HG03159 (cell line): ENCODE data around the gene PFKFB3.
"Not testable (repeated sequence)": the region's sequence is repeated elsewhere in the genome, so short reads cannot be mapped to it uniquely, and the experiment has no call there.

Experiments used
- ATAC-seq: cut with Tn5 transposase; IDR thresholded peaks from one replicate; pipeline ENCODE4 v1.9.1; 2021; ENCODE audit warnings: mild to moderate bottlenecking, moderate library complexity; ENCODE audit not compliant: unreplicated experiment

The PFKFB3 gene

DNA sequence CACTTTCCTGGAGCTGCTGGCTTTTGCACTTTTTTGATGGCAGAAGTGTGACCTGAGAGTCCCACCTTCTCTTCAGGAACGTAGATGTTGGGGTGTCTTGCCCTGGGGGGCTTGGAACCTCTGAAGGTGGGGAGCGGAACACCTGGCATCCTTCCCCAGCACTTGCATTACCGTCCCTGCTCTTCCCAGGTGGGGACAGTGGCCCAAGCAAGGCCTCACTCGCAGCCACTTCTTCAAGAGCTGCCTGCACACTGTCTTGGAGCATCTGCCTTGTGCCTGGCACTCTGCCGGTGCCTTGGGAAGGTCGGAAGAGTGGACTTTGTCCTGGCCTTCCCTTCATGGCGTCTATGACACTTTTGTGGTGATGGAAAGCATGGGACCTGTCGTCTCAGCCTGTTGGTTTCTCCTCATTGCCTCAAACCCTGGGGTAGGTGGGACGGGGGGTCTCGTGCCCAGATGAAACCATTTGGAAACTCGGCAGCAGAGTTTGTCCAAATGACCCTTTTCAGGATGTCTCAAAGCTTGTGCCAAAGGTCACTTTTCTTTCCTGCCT, 31.1 kb downstream of the PFKFB3 start:
- ATAC-seq = no peak

GRCh38 chr10:6234371-6234770, 31.6 kb downstream of the PFKFB3 start:
- no peak for ATAC-seq

DNA sequence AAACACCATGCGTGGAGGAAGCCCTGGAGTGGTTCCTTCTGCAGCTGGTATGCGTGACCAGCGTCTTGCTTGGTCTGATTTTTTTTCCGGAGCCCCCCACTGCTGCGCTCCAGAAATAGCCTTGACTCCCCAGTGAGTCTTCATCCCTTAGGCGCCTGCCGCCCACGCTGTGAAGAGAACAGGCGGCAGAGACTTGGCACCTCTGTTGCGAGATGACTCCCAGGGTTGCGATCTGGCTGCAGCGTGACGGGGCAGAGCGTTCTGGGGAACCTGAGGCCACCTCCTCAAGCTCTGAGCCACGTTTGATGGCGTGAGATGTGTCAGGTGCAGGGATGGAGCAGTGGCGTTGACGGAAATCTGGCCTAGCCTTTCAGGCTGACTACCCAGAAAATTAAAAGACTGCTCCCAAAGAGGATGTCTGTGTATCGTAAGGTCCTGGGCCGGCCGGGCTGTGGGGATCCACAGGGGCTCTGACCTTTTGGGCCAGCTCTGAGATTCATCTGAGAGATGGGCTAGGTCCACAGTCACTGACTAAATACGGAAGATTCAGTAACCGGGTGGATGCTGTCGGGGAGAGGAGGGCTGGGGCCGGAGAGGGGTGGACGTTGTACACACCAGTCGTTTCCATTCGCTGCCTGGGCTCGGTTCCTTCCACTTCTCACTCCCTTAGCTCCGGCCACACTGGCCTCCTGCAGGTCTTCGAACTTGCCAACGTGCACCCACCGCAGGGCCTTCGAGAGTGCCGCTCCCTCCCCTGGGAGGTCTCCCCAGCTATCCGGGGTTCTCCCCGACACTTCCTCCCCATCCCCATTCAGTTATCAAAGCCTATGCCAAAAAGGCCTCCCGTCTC, 33.8 kb downstream of the PFKFB3 start:
- ATAC-seq = no peak

- no peak for ATAC-seq
Observed at GRCh38 chr10:6237199-6237530, 34.4 kb downstream of the PFKFB3 start.

DNA sequence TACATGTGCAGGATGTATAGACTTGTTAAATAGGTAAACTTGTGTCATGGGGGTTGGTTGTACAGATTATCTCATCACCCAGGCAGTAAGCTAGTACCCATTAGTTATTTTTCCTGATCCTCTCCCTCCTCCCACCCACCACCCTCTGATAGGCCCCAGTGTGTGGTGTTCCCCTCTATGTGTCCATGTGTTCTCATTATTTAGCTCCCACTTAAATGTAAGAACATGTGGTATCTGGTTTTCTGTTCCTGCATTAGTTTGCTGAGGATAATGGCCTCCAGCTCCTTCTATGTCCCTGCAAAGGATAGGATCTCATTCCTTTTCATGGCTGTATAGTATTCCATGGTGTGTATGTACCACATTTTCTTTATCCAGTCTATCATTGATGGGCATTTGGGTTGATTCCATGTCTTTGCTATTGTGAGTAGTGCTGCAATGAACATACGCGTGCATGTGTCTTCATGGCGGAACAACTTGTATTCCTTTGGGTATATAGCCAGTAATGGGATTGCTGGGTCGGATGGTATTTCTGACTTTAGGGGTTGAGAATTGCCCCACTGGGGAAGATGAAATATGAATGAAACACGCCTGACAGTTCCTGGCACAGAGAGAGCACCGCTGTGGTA, 36.0 kb downstream of the PFKFB3 start:
- not testable (repeated sequence) for ATAC-seq

DNA sequence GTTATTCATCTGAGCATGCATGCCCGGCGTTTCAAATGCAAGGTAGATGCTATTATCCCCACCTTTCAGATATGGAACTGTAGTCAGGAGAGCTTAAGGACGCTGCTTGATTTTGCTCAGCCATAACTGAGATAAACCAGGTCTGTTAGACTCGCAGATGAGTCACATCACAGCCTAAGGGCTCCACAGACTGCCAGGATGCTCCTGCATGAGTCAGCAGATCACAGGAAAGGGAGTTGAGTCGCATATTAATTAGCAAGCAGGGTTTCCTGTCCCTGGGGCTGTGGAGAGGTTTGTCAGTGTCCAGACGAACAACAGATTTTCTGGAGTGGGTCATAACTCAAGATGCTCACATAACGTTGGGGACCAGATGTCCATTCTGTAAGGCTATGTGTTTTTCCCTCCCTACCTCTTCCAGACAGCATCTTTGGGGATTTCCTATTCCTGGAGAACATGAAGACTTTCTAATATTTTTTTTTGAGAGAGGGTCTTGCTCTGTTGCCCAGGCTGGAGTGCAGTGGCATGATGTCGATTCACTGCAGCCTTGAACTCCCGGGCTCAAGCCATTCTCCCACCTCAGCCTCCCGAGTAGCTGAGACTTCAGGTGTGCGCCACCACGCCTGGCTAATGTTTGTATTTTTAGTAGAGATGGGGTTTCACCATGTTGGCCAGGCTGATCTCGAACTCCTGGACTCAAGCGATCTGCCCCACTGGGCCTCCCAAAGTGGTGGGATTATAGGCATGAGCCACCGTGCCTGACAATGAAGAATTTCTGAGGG, 36.7 kb downstream of the PFKFB3 start:
- no peak for ATAC-seq

- ATAC-seq = no peak
Observed at GRCh38 chr10:6240254-6240653, 37.5 kb downstream of the PFKFB3 start.

- ATAC-seq = no peak
Observed at GRCh38 chr10:6242089-6242488, 39.4 kb downstream of the PFKFB3 start.

DNA sequence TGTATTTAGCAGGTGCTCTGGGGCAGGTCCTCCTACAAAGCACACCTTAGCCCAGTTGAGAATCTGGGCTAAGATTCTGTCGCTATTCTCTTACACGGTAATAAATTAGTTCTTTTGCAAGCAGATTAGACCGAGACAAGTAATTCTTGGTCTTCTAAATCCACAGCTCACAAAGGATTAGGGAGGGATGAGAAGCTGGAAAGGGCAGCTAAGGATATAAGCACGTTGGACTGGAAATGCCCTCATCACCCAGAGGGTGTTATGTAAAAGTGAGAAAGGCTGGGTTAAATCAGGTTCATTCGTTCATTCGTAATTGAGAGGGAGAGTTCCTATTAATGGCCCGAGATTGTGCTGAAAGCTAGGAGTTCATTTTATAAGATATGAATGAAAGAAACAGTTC, 41.8 kb downstream of the PFKFB3 start:
- ATAC-seq = no peak

GRCh38 chr10:6247041-6247712, 44.4 kb downstream of the PFKFB3 start:
- no peak for ATAC-seq

GRCh38 chr10:6248908-6249307, 46.2 kb downstream of the PFKFB3 start:
- not testable (repeated sequence) for ATAC-seq

GRCh38 chr10:6249698-6250097, 47.0 kb downstream of the PFKFB3 start:
- no peak for ATAC-seq

DNA sequence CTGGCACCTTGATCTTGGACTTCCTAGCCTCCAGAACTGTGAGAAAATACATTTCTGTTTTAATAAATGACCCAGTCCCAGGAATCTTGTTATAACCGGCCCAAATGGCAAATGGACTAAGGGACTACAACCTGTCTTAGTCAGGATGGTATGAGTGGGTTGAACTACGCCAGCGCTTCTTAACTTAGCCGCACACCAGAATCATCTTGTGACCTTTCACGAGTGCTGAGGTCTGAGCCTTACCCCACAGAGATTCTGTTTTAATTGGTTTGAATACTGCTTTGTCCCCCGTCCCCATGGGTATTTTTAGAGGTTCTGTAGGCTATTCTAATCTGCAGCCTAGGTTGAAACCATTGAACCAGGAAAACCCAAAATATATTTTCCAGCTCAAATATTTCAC, 48.0 kb downstream of the PFKFB3 start:
- no peak for ATAC-seq

DNA sequence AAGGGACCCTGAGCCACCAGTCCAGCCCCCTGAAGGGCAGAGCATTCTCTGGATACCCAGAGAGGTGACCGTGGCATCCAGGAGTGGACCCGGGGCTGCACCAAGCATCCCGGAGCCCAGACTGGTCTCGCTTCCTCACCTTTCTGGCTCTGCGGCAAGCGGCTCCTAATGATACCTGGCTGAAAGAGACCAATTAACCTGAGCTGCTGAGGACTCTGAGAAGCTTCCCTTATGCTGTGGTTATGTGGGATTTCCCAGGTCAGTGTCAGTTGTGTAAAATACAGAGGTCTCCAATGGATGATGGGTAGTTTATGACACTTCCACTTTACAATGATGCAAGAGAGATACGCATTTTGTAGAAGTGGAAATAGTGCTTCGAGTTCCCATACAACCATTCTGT, 51.5 kb downstream of the PFKFB3 start:
- no peak for ATAC-seq

DNA sequence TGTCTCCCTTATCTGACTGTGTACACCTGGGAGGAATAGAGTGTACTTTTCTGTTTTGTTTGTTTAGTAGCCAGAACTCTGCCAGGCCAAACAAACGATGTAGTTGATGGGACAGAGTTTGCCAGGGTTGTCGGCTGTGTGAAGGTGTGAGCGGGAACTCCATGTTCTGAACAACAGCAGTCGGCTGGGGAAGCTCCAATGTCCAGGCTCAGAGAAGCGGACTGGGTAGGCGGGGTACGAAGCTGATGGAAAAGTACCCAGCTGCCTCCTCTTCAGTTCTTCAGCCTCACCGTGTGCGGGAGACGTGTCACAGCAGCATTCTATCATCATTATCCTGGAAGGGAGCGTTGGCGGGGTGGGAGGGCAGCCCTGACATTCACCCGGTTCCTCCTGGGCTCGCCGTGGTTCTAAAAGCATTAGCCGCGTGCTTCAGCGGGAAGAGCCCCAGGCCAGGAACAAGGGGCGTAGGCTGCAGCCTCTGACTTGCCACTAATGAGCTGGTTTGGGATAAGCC, 52.9 kb downstream of the PFKFB3 start:
- no peak for ATAC-seq

DNA sequence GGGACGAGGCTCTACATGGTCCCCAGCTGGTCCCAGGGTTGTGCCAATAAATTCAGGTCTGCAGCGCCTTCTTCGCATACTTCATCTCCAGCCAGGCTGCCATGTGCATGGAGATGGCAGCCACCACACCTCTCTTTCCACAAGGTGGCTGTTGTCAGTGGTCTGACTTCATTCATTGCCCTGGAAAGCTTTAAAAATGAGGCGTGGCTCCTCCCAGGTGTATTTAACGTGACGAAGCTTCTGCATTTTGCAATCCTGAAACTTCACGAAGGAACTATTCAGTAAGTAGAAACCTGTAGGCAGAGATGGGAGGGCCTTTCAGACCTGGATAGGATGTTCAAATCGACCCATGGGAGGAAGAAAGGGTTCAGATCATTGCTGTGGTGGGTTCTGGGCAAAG, 53.7 kb downstream of the PFKFB3 start:
- no peak for ATAC-seq

DNA sequence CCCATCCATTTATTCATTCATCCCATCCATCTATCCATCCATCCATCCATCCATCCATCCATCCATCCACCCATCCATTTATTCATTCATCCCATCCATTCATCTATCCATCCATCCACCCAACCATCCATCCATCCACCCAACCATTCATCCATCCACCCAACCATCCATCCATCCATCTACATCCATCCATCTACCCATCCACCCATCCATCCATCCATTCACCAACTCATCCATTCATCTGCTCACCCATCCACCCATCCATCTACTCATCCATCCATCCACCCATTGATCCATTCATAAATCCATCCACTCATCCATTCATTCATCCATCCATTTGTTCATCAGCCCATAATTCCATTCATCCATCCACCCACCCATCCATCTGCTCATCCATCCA, 56.4 kb downstream of the PFKFB3 start:
- no peak for ATAC-seq

DNA sequence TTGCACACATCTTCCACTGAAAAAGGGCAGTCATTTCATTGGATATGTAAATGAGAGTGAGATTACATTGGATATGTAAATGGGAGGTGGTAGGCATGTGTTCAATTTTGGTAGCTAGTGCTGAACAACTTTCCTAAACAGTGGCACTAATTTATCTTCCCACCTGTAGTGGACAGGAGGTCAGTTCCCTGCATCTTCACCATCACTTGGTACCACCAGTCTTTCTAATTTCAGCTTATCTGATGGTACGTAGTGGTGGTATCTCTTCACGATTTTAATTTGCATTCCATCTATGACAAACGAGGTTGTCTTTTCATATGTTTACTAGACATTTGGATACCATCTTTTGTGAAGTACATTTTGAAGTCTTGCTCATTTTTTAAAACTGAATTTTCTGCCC, 58.1 kb downstream of the PFKFB3 start:
- ATAC-seq = no peak

DNA sequence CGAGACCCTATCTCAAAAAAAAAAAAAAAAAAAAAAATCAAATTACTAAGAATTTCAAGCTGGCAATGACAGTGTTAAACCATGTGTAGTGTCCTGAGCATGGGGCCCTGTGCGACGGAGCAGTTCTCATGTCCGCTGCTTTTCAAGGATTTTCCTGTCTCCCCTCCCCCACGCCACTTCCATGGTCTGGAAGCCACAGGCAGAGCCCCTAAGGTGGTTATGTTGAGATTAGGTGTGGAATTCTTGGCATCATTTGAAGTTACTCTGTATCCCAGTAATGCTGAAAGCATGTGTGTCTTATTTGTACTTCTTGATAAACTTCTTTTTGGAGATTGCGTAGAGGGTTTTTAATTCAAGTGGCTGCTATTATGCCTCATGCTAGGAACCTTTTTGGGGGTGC, 65.2 kb downstream of the PFKFB3 start:
- ATAC-seq = no peak

DNA sequence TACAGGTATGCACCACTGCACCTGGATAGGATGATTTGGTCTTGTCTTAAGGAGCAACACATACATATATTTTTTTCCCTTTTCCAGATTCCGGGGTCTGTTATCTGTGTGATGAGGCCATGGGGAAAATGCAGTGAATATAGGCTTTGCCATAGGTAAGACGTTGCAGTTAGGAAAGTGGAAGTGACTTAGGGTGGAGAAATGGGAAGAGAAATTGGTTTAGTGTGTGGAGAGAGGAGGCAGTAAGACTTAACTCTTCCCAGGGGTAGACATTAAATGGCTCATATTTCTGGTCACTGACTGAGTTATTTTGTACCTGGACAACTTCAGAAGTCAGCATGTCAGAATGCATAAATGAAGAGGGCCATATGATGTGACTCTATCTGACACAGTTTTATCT, 66.7 kb downstream of the PFKFB3 start:
- no peak for ATAC-seq
